ENCODE results near the gene IL1RAP.

GRCh38 chr3:190605385-190605784, 91.5 kb downstream of the IL1RAP start:
- no peak for TF ChIP-seq CTCF (IDR thresholded peaks at IDR 0.05 in 8 of 11, conservative IDR thresholded peaks at IDR 0.05 in 3 of 11)
- TF ChIP-seq POLR2AphosphoS5 (IDR thresholded peaks at IDR 0.05), result no peak
- TF ChIP-seq POLR2A (IDR thresholded peaks at IDR 0.05), result no peak

Measured in spleen (tissue), 7 donors.